IPS-20b (cell line): ENCODE measurements around the gene RANBP3.

Experiments
- H3K27ac ChIP-seq: one replicate; pipeline ENCODE4 v1.5.1; 2013; ENCODE audit warnings: low read length
- H3K27me3 ChIP-seq: 2 replicates; pipeline ENCODE4 v1.6.1; 2013; ENCODE audit warnings: mild to moderate bottlenecking, low read length, inconsistent platforms; ENCODE audit not compliant: insufficient read depth
- H3K36me3 ChIP-seq: 2 replicates; pipeline ENCODE4 v1.6.1; 2013; ENCODE audit warnings: low read depth, mild to moderate bottlenecking, inconsistent platforms, low read length, moderate library complexity; ENCODE audit not compliant: insufficient read depth
- H3K4me1 ChIP-seq: 2 replicates; pipeline ENCODE4 v1.6.1; 2013; ENCODE audit warnings: mild to moderate bottlenecking, control low read depth, inconsistent platforms, low read length, moderate library complexity; ENCODE audit not compliant: insufficient read depth
- H3K4me3 ChIP-seq: 2 replicates; pipeline ENCODE4 v1.5.1; 2013; ENCODE audit warnings: mild to moderate bottlenecking, low read length, inconsistent platforms
- H3K9ac ChIP-seq: 2 replicates; pipeline ENCODE4 v1.6.1; 2013; ENCODE audit warnings: low read depth, mild to moderate bottlenecking, inconsistent platforms, low read length, moderate library complexity
- H3K9me3 ChIP-seq: 2 replicates; pipeline ENCODE4 v1.6.1; 2013; ENCODE audit warnings: mild to moderate bottlenecking, low read depth, low read length, inconsistent platforms; ENCODE audit not compliant: insufficient read depth

RANBP3 gene

DNA sequence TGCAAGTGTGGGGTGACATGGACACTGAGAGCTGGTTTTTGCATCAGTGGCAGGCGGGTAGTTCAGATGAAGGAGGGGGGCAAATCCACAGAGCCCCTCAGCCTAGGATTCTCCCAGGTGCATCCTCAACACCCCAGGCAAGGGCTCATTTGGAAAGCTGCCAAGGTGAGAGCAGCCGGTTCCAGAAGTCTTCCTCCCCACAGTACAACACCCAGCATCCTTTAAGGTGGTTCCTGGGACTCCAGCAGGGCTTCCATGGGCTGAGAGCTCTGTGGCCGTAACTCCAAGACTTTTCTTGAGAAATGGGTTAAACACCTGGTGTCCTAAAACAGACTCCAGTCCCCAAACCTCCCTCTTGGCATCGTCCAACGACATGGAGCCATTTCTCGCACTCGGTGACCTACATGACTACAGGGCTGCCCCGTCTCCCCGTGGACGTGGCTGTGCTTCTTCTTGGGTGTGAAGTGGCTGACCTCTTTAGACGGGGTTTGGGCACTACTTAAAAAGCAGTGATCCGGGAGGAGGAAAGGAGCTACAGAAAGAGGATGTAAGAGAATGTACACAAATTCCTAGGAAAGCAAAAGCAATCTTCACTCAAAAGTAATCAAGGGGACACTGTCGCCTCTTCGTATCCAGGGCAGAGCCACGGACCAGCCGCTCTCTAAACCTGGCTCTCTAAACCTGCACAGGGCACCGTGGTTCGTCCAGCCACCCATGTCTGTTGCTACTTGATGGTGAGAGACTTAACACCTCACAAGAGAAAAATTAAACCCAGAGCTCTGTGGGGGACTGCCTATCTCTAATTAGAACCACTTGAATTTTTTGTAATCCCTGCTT is 25.5 kb downstream of the RANBP3 start:
- Histone ChIP-seq H3K4me3 (peak overlapping the region; percentile 5; the same call in 1 of the 2 replicates), H3K4me1 (peaks cover 67% of the 10 kb centered on the region), H3K9me3 (no peaks in the 10 kb centered on the region), H3K27me3 (no peaks in the 10 kb centered on the region), H3K9ac (peak overlapping the region; percentile 40; the same call in 1 of the 2 replicates), H3K36me3 (0 out of 2 replicates have a peak, but pooled peaks cover 5% of the 10 kb centered on the region), H3K27ac (no peak overlapping the region)

DNA sequence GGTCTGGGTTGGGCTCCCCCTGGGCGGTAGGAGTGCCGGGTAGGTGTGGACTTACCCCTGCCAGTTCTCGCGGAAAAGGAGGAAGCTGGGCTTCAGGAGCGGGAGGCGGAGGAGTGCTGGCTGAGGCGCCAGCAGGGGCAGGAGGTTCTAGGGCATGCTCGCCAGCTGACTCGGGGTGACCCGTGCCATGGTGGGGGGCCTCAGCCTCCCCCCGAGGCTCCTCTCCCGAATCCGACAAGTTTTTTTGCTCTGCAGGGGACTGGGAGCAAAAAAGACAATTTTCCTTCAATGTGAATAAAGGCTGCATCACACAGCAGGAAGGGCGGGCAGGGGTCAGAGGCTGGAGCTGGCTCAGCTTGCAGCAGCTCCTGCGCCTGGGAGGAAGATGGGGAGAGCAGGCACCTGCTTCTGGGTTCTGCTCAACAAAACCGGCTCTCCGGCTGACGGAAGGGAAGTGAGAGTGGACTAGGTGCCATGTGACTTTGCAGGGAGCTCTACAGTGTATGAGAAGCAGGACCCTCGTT is 26.5 kb downstream of the RANBP3 start:
- Histone ChIP-seq H3K4me1 (peaks cover 67% of the 10 kb centered on the region), H3K27ac (no peak overlapping the region), H3K9ac (peak overlapping the region; percentile 40; the same call in 1 of the 2 replicates), H3K36me3 (0 out of 2 replicates have a peak, but pooled peaks cover 5% of the 10 kb centered on the region), H3K27me3 (no peaks in the 10 kb centered on the region), H3K9me3 (no peaks in the 10 kb centered on the region), H3K4me3 (peak overlapping the region; percentile 8; the same call in 1 of the 2 replicates)

- Histone ChIP-seq H3K36me3 (0 out of 2 replicates have a peak, but pooled peaks cover 5% of the 10 kb centered on the region), H3K27me3 (no peaks in the 10 kb centered on the region), H3K4me3 (peak overlapping the region; percentile 8; the same call in 1 of the 2 replicates), H3K27ac (no peak overlapping the region), H3K9me3 (no peaks in the 10 kb centered on the region), H3K9ac (no peak overlapping the region), H3K4me1 (peaks cover 63% of the 10 kb centered on the region)
These were observed 27.2 kb downstream of the RANBP3 start for GRCh38 chr19:5950741-5951140.

DNA sequence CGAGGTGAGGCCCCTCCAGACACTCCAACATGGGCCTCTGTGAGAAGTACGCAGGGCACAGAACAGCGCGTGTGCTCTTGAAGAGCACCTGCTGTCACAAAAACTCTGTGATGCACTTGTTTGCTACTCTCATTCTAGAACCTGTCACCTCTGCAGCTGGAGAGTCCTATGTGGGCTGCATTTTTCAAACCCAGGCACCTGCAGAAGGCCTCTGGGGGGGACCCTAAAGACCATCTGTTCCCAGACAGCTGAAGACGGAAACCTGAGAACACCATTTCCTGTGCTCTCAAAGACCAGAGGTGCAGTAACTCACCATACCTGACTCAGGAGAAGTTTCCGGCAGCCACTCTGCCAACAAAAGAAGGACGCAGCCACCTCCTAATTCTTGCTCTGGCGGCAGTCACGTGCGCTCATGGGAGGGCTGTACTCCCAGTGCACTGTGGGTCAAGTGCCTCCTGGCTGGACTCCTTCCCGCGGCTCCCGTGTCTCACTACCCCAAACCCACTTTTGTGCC is 28.1 kb downstream of the RANBP3 start:
- Histone ChIP-seq H3K27ac (no peak overlapping the region), H3K27me3 (no peaks in the 10 kb centered on the region), H3K4me1 (peaks cover 63% of the 10 kb centered on the region), H3K9ac (no peak overlapping the region), H3K4me3 (no peak overlapping the region), H3K9me3 (no peaks in the 10 kb centered on the region), H3K36me3 (peaks cover 9% of the 10 kb centered on the region; the same call in 1 of the 2 replicates)

DNA sequence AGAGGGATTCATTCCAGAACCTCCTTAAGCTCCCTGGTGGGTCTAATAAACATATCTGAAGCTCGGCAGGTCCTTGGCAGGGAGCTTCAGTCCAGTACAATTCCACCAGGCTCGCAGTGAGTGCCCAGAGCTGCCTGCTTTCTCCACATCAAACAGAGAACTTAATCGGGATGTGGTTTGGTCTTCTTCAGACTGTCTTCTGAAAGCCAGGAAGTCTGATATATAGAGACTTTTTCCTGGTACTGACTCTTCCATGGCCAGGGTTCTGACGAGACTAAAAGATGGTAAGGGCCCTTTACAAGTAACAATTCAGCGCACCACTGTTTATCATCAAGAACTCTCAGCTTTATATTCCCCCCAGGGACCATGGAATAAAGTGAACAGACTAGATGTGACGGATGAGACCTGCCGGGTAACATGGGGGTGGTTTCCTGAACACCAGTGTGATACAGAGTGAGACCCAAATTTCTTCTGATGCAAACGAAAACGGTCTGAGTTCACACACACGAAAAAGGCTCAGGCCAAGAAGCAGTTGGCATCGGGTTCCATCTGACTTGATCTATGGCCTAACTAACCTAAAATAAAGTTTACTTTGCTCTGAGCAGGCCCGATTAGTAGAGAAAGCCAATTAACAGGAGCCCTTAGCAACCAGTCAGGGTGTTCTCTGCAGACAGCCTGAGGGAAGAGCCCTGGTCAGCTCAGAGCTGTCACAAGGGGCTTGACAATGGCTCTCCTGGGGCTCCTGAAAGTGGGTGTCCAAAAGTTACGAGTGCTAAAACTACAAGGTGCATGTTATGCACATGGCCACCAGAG is 29.0 kb downstream of the RANBP3 start:
- Histone ChIP-seq H3K27me3 (no peaks in the 10 kb centered on the region), H3K4me3 (no peak overlapping the region), H3K27ac (no peak overlapping the region), H3K9me3 (no peaks in the 10 kb centered on the region), H3K4me1 (peaks cover 55% of the 10 kb centered on the region), H3K9ac (no peak overlapping the region), H3K36me3 (peaks cover 9% of the 10 kb centered on the region; the same call in 1 of the 2 replicates)

- Histone ChIP-seq H3K27ac (no peak overlapping the region), H3K36me3 (peaks cover 9% of the 10 kb centered on the region; the same call in 1 of the 2 replicates), H3K9ac (no peak overlapping the region)
These were observed 30.5 kb downstream of the RANBP3 start for GRCh38 chr19:5947435-5947834.

GRCh38 chr19:5943623-5944022 is 34.3 kb downstream of the RANBP3 start:
- H3K4me3 ChIP-seq = no peak overlapping the region
- peaks cover 35% of the 10 kb centered on the region for H3K36me3 ChIP-seq
- no peaks in the 10 kb centered on the region for H3K27me3 ChIP-seq
- H3K4me1 ChIP-seq = peaks cover 5% of the 10 kb centered on the region; the same call in 1 of the 2 replicates
- no peaks in the 10 kb centered on the region for H3K9me3 ChIP-seq
- H3K27ac ChIP-seq = no peak overlapping the region
- no peak overlapping the region for H3K9ac ChIP-seq

More at GRCh38 chr19:5947435-5947834, 30.5 kb downstream of the RANBP3 start:
- Histone ChIP-seq H3K4me1 (peaks cover 39% of the 10 kb centered on the region), H3K9me3 (no peaks in the 10 kb centered on the region), H3K4me3 (no peak overlapping the region), H3K27me3 (no peaks in the 10 kb centered on the region)

DNA sequence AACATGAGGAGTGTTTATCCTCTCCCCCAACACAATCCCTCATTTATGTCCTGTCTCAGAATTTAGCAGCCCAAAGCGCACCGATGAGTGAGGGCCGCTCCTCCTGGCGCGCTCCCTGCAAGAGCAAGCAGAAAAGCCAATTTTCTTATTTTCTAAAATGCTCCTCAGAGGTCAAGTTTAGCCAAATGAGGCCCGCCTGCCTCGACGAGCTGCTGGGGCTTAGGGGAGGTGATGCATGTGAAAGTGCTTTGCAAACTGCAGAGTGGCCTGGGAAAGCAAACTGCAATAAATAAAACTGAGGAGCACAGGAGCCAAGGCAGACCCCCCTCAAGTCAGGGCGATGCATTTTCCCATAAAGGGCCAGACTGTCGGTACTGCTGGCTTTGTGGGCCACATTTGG is 34.9 kb downstream of the RANBP3 start:
- peaks cover 5% of the 10 kb centered on the region; the same call in 1 of the 2 replicates for H3K4me1 ChIP-seq
- 0 out of 2 replicates have a peak overlapping the region, but pooled peaks have one; percentile 15 for H3K9ac ChIP-seq
- no peak overlapping the region for H3K4me3 ChIP-seq
- H3K9me3 ChIP-seq = no peaks in the 10 kb centered on the region
- H3K27ac ChIP-seq = no peak overlapping the region
- peaks cover 36% of the 10 kb centered on the region for H3K36me3 ChIP-seq
- H3K27me3 ChIP-seq = no peaks in the 10 kb centered on the region

- Histone ChIP-seq H3K9ac (no peak overlapping the region), H3K4me1 (no peaks in the 10 kb centered on the region), H3K27ac (no peak overlapping the region), H3K9me3 (no peaks in the 10 kb centered on the region), H3K4me3 (no peak overlapping the region), H3K36me3 (peaks cover 48% of the 10 kb centered on the region), H3K27me3 (no peaks in the 10 kb centered on the region)
These were observed 36.3 kb downstream of the RANBP3 start for GRCh38 chr19:5941673-5942072.

GRCh38 chr19:5940260-5941208 is 37.4 kb downstream of the RANBP3 start:
- H3K4me3 ChIP-seq = no peak overlapping the region
- no peaks in the 10 kb centered on the region for H3K27me3 ChIP-seq
- H3K4me1 ChIP-seq = no peaks in the 10 kb centered on the region
- H3K27ac ChIP-seq = no peak overlapping the region
- H3K9ac ChIP-seq = no peak overlapping the region
- no peaks in the 10 kb centered on the region for H3K9me3 ChIP-seq
- peaks cover 56% of the 10 kb centered on the region for H3K36me3 ChIP-seq
